Fibroblast of skin of right quadriceps (primary cell): ENCODE data around the gene ASIC4.

ENCODE experiments used
- DNase-seq: peaks from one replicate; pipeline ENCODE4 v3.0.0-alpha.2; 2013

ASIC4 gene

DNA sequence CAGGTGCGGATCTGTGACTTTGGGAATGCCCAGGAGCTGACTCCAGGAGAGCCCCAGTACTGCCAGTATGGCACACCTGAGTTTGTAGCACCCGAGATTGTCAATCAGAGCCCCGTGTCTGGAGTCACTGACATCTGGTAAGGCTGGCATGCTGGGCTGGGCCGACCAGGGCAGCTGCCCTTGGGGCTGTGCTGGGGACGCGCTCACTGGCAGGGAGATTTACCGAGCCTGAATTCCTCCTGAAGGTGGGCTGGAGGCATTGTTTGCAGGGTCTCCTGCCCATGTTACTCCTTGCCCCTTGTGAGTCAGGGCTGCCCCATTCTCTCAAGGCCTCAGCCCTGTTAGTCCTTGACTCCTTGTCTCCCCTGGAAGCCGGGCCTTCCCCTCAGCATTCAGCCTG, 34.3 kb upstream of the ASIC4 start:
- DNase-seq, result no peak

- no peak for DNase-seq
Measured at GRCh38 chr2:219482674-219483405, 31.4 kb upstream of the ASIC4 start.

- no peak for DNase-seq
Measured at GRCh38 chr2:219483451-219484342, 30.6 kb upstream of the ASIC4 start.

DNA sequence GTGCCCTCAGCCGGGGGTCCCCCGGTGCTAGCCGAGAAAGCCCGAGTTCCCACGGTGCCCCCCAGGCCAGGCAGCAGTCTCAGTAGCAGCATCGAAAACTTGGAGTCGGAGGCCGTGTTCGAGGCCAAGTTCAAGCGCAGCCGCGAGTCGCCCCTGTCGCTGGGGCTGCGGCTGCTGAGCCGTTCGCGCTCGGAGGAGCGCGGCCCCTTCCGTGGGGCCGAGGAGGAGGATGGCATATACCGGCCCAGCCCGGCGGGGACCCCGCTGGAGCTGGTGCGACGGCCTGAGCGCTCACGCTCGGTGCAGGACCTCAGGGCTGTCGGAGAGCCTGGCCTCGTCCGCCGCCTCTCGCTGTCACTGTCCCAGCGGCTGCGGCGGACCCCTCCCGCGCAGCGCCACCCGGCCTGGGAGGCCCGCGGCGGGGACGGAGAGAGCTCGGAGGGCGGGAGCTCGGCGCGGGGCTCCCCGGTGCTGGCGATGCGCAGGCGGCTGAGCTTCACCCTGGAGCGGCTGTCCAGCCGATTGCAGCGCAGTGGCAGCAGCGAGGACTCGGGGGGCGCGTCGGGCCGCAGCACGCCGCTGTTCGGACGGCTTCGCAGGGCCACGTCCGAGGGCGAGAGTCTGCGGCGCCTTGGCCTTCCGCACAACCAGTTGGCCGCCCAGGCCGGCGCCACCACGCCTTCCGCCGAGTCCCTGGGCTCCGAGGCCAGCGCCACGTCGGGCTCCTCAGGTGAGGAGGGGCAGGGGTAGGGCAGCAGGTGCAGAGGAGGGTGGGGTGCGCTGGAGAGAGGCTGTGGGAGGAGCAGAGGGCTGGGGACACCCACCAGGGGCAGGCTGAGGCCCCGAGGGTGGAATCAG, 29.7 kb upstream of the ASIC4 start:
- DNase-seq, result no peak

GRCh38 chr2:219485201-219485580, 29.1 kb upstream of the ASIC4 start:
- DNase-seq, result no peak

GRCh38 chr2:219486380-219486959, 27.8 kb upstream of the ASIC4 start:
- DNase-seq, result no peak

DNA sequence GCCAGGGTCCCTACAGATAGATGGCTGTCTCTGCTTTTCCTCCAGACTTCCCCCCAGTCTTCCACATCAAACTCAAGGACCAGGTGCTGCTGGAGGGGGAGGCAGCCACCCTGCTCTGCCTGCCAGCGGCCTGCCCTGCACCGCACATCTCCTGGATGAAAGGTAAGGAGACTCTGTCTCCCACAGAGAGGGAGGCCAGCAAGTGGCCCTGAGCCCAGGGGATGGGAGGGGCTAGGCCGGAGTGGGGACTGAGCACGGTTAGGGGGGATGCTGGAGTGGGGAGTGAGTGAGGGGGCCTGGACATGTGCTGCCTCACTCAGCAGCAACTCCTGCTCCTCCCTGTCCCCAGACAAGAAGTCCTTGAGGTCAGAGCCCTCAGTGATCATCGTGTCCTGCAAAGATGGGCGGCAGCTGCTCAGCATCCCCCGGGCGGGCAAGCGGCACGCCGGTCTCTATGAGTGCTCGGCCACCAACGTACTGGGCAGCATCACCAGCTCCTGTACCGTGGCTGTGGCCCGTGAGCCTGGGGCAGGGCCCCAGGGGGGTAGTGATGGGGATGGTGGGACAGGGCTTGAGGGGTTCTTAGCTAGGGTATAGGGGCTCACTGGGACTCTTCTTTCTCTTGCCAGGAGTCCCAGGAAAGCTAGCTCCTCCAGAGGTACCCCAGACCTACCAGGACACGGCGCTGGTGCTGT, 26.0 kb upstream of the ASIC4 start:
- no peak for DNase-seq

DNA sequence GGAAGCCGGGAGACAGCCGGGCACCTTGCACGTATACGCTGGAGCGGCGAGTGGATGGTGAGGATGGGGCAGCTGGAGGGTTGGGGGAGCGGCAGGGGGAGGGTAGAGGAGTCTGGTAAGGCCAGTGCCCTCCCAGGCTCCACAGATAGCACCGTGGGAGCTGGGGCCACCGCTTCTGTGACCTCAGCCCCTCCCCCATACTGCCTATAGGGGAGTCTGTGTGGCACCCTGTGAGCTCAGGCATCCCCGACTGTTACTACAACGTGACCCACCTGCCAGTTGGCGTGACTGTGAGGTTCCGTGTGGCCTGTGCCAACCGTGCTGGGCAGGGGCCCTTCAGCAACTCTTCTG, 25.5 kb upstream of the ASIC4 start:
- DNase-seq, result no peak

DNA sequence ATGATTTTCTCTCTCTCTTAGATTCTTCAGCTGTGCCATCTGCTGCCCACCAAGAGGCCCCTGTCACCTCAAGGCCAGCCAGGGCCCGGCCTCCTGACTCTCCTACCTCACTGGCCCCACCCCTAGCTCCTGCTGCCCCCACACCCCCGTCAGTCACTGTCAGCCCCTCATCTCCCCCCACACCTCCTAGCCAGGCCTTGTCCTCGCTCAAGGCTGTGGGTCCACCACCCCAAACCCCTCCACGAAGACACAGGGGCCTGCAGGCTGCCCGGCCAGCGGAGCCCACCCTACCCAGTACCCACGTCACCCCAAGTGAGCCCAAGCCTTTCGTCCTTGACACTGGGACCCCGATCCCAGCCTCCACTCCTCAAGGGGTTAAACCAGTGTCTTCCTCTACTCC, 25.0 kb upstream of the ASIC4 start:
- DNase-seq, result no peak

GRCh38 chr2:219490186-219490585, 24.1 kb upstream of the ASIC4 start:
- no peak for DNase-seq

DNA sequence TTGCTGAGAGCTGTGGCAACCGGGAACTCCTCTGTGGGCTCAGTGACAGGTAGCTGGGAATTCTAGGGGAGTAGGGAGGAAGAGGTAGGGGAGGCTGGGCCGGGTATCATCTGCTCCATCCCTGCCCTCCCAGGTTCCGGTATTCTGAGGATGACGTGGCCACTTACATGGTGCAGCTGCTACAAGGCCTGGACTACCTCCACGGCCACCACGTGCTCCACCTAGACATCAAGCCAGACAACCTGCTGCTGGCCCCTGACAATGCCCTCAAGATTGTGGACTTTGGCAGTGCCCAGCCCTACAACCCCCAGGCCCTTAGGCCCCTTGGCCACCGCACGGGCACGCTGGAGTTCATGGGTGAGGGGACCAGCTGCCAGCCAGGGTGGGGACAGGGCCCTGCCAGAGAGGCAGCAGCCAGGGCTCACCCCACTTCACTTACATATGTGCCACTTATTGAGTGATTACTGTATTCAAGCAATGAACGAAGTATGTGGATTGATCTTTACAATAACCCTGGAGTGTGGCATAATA, 23.6 kb upstream of the ASIC4 start:
- DNase-seq, result no peak

DNA sequence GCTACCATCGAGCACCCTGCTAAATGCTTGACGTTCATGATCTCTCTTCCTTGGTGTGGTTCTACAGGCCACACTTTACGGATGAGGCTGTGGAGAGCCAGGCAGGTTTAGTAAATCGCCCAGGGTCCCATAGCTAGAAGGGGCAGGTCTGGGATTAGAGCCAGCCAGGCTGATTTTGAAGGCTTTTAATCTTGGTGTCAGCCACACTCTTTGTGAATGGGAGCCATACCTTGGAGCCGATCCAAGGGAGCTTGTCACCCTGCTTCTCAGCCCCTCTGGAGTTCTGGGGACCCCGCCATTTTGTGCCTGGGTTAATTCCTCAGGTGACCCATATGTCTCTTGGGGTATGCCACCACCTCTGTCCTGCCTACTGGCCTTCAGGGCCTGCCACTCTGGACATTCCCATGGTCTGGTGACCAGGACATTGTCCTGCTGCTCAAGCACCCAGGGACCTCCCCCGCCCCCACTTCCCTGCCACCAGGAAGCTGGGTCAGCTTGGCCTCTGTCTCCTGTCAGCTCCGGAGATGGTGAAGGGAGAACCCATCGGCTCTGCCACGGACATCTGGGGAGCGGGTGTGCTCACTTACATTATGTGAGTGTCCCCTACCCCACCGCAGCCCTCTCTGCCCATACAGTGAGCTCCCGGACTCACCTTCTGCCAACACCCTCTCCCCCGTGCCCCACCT, 22.9 kb upstream of the ASIC4 start:
- DNase-seq, result no peak

GRCh38 chr2:219492575-219492974, 21.7 kb upstream of the ASIC4 start:
- DNase-seq, result no peak

- DNase-seq, result no peak
Measured at GRCh38 chr2:219493086-219493485, 21.2 kb upstream of the ASIC4 start.

DNA sequence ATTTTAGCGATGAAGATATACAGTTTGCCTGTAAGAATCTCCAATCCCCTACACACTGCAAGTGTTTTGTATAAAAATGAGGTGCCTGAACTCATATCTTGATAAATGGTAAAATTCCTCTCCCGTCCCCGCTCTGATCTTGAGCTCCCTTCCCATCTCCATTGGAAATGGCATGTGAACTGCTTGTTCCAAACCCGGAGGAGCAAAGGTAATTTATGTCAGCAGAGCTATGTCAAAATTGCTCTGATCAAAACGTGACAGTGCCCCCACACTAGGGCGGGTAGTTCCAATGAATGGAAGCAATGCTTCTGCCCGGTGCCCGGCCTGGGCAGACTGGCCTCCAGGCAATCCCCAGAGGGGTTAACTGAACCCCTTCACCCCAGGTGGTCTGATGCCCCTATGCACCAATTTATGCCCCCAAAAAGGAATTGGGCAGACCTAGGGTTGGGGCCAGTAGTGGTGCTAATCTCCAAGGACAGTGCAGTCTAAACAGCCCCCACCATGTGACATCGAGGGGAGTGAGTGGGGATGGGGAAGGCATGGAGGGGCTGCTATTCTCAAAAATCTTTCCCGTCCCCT, 19.2 kb upstream of the ASIC4 start:
- no peak for DNase-seq

GRCh38 chr2:219495531-219496122, 18.7 kb upstream of the ASIC4 start:
- DNase-seq, result peak; percentile 82

DNA sequence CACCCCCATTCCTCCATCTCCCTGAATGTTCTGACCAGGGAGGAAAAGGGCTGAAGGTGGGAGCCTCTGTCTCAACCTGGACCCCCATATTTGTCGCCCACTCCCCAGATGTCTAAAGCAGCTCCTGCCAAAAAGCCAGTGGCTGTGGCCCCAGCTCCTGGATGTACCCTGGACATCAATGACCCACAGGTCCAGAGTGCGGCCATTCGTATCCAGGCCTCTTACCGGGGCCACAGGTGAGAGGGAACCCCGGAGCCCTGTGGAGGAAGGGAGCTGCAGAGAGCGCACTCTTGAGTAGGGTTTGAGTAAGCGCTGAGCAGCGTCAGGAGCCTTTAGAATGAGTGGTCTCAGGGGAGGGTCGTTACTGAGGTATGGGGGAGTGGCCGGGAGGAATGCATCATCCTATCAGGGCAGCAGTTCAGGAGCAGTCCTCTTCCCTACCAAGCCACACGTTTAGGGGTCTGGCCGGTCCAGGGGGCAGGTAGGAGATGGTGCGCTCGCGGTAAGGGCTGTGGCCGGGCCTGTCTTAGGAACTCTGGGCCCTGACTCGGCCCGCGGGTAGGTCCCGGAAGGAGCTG, 17.9 kb upstream of the ASIC4 start:
- DNase-seq, result no peak

DNA sequence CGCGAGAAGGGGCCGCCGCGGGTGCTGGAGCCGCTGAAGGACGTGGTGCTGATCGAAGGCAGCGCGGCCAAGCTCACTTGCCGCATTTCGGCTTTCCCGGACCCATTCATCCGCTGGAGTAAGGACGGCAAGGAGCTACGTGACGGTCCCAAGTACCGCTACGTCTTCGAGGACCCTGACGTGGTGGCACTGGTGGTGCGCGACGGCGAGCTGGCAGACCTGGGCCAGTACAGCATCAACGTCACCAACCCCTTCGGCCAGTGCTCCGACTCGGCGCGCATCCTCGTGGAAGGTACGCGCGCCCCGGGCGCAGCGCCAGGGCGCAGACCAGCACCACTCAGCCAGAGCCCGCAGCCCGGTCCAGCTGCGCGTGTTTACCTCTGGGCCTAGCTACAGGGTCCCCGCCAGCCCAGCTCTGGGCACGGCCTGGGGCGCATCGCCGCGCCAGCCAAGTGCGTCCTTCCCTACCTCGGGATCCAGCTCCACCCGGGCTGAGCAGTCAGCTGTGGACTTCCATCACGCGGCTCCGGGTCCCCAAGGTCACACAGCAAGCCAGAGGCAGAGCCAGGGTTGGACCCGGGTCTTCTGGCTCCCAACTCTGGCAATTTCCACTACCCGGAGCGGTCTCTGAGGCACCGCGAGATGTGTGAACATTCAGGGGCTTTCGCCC, 17.3 kb upstream of the ASIC4 start:
- DNase-seq, result no peak

- DNase-seq, result peak; percentile 51
Measured at GRCh38 chr2:219497495-219498279, 16.6 kb upstream of the ASIC4 start.
